ENCODE results near the gene SYNC. TPM values are rescaled to one million over a fixed set of nuclear protein-coding genes. Genes with fewer than 3 reads are reported as not detected.
"Not testable (repeated sequence)": the region's sequence is repeated elsewhere in the genome, so short reads cannot be mapped to it uniquely, and the experiment has no call there.

Gene SYNC
- total and polyA plus RNA-seq, 2 donors, result 0.66 to 2.5 TPM

GRCh38 chr1:32716312-32717148, 14.0 kb upstream of the SYNC start:
- 30% methylated on average over 9 of the region's 9 CpGs for WGBS

GRCh38 chr1:32715901-32716311, 13.3 kb upstream of the SYNC start:
- Histone ChIP-seq H3K36me3 (ENCODE audit: control insufficient read depth in 2 of 2, insufficient read depth in 2 of 2, low read length in 1 of 2) (no peaks in the 10 kb centered on the region), H3K9me3 (ENCODE audit: control insufficient read depth in 2 of 2, insufficient read depth in 1 of 2, low read length in 1 of 2) (no peaks in the 10 kb centered on the region), H3K27me3 (ENCODE audit: control insufficient read depth in 2 of 2, insufficient read depth in 1 of 2, low read length in 1 of 2) (no peaks in the 10 kb centered on the region), H3K27ac (ENCODE audit: low read depth in 1 of 2, low read length in 1 of 2) (no peak overlapping the region), H3K4me3 (ENCODE audit: low read length in 2 of 2) (no peak overlapping the region), H3K4me1 (ENCODE audit: control insufficient read depth in 2 of 2, insufficient read depth in 2 of 2, low read length in 2 of 2) (peaks cover 4 to 16% of the 10 kb centered on the region in 2 donors)
- 97% methylated on average over 4 of the region's 4 CpGs for WGBS
- no peak for DNase-seq (ENCODE audit: low read depth in 6 of 9, low spot score in 9 of 9)

More at GRCh38 chr1:32716312-32717148, 14.0 kb upstream of the SYNC start:
- Histone ChIP-seq H3K36me3 (ENCODE audit: control insufficient read depth in 2 of 2, insufficient read depth in 2 of 2, low read length in 1 of 2) (no peaks in the 10 kb centered on the region), H3K4me1 (ENCODE audit: control insufficient read depth in 2 of 2, insufficient read depth in 2 of 2, low read length in 2 of 2) (peaks cover 4 to 16% of the 10 kb centered on the region in 2 donors), H3K9me3 (ENCODE audit: control insufficient read depth in 2 of 2, insufficient read depth in 1 of 2, low read length in 1 of 2) (no peaks in the 10 kb centered on the region), H3K27me3 (ENCODE audit: control insufficient read depth in 2 of 2, insufficient read depth in 1 of 2, low read length in 1 of 2) (no peaks in the 10 kb centered on the region), H3K4me3 (ENCODE audit: low read length in 2 of 2) (no peak overlapping the region), H3K27ac (ENCODE audit: low read depth in 1 of 2, low read length in 1 of 2) (peak overlapping the region in 1 of 2 donors; percentile 17)
- peak; percentile 41 to 90 (median 74) for DNase-seq (ENCODE audit: low read depth in 6 of 9, low spot score in 9 of 9)

DNA sequence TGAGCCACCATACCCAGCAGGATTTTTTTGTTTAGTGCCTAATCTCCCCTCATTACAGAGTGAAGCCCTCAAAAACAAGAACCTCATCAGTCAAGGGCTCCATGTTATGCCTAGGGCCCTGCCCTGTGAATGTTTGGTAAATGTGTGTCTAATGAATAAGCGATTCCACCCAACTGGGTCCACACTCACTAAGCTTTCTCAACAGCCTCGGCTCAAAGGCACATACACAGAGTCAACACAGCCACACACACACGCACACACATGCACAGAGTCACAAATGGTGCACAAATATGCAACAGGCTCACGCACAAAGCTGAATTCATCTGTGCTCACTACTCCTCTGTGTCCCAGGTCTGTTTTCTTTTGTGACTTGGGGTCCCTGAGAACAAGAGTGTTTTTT, 11.7 kb upstream of the SYNC start:
- Histone ChIP-seq H3K4me3 (ENCODE audit: low read length in 2 of 2) (no peak overlapping the region), H3K9me3 (ENCODE audit: control insufficient read depth in 2 of 2, insufficient read depth in 1 of 2, low read length in 1 of 2) (no peaks in the 10 kb centered on the region), H3K27me3 (ENCODE audit: control insufficient read depth in 2 of 2, insufficient read depth in 1 of 2, low read length in 1 of 2) (no peaks in the 10 kb centered on the region), H3K27ac (ENCODE audit: low read depth in 1 of 2, low read length in 1 of 2) (no peak overlapping the region), H3K36me3 (ENCODE audit: control insufficient read depth in 2 of 2, insufficient read depth in 2 of 2, low read length in 1 of 2) (no peaks in the 10 kb centered on the region), H3K4me1 (ENCODE audit: control insufficient read depth in 2 of 2, insufficient read depth in 2 of 2, low read length in 2 of 2) (peaks cover 4 to 16% of the 10 kb centered on the region in 2 donors)
- DNase-seq (ENCODE audit: low read depth in 6 of 9, low spot score in 9 of 9), result no peak
- WGBS, result 94% methylated on average over 4 of the region's 4 CpGs

DNA sequence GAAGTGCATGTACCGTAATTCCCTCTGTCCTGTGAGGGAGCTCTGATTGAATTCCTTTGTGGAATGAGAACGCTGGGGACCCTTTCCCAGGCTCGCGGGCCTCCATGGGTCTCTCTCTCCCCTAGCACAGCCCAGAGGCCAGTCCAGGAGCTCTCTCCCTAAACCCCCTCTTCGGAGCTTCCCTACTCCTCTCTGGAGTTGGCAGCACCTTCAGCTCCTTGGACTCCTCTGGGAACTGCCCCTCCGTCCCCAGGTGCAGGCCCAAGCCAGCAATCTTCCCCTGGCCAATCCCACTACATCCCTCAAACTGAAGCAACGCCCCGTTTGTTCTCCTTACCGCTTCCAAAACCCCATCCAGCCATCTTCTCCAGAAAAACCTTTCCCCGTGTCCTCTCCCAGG, 10.5 kb upstream of the SYNC start:
- Histone ChIP-seq H3K27me3 (ENCODE audit: control insufficient read depth in 2 of 2, insufficient read depth in 1 of 2, low read length in 1 of 2) (no peaks in the 10 kb centered on the region), H3K36me3 (ENCODE audit: control insufficient read depth in 2 of 2, insufficient read depth in 2 of 2, low read length in 1 of 2) (no peaks in the 10 kb centered on the region), H3K4me3 (ENCODE audit: low read length in 2 of 2) (no peak overlapping the region), H3K9me3 (ENCODE audit: control insufficient read depth in 2 of 2, insufficient read depth in 1 of 2, low read length in 1 of 2) (no peaks in the 10 kb centered on the region), H3K4me1 (ENCODE audit: control insufficient read depth in 2 of 2, insufficient read depth in 2 of 2, low read length in 2 of 2) (peaks cover 4 to 16% of the 10 kb centered on the region in 2 donors), H3K27ac (ENCODE audit: low read depth in 1 of 2, low read length in 1 of 2) (no peak overlapping the region)
- WGBS, result 95% methylated on average over 10 of the region's 10 CpGs
- DNase-seq (ENCODE audit: low read depth in 6 of 9, low spot score in 9 of 9), result no peak

- not testable (repeated sequence) for H3K36me3 ChIP-seq (ENCODE audit: control insufficient read depth in 2 of 2, insufficient read depth in 2 of 2, low read length in 1 of 2); H3K4me3 ChIP-seq (ENCODE audit: low read length in 2 of 2); DNase-seq (ENCODE audit: low read depth in 6 of 9, low spot score in 9 of 9); H3K4me1 ChIP-seq (ENCODE audit: control insufficient read depth in 2 of 2, insufficient read depth in 2 of 2, low read length in 2 of 2); H3K27me3 ChIP-seq (ENCODE audit: control insufficient read depth in 2 of 2, insufficient read depth in 1 of 2, low read length in 1 of 2); H3K27ac ChIP-seq (ENCODE audit: low read depth in 1 of 2, low read length in 1 of 2); H3K9me3 ChIP-seq (ENCODE audit: control insufficient read depth in 2 of 2, insufficient read depth in 1 of 2, low read length in 1 of 2)
- 92% methylated on average over 4 of the region's 4 CpGs for WGBS
Measured at GRCh38 chr1:32711221-32711620, 8.7 kb upstream of the SYNC start.

DNA sequence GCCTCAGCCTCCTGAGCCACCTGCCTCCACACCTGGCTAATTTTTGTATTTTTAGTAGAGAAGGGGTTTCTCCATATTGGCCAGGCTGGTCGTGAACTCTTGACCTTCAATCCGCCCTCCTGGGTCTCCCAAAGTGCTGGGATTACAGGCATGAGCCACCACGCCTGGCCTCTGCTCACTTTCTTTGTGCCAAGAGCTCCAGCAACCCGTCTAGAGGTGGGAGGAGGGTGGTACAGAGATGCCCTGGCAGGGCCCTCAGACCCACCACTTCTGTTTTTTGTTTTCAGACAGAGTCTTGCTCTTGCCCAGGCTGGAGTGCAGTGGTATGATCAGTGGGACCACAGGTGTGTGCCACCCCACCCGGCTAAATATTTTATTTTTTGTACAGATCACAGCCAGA, 6.9 kb upstream of the SYNC start:
- H3K4me1 ChIP-seq (ENCODE audit: control insufficient read depth in 2 of 2, insufficient read depth in 2 of 2, low read length in 2 of 2), result peaks cover 3 to 4% of the 10 kb centered on the region in 2 donors
- no peak overlapping the region for H3K4me3 ChIP-seq (ENCODE audit: low read length in 2 of 2)
- no peak for DNase-seq (ENCODE audit: low read depth in 6 of 9, low spot score in 9 of 9)
- no peaks in the 10 kb centered on the region for H3K36me3 ChIP-seq (ENCODE audit: control insufficient read depth in 2 of 2, insufficient read depth in 2 of 2, low read length in 1 of 2)
- H3K9me3 ChIP-seq (ENCODE audit: control insufficient read depth in 2 of 2, insufficient read depth in 1 of 2, low read length in 1 of 2), result no peaks in the 10 kb centered on the region
- no peak overlapping the region for H3K27ac ChIP-seq (ENCODE audit: low read depth in 1 of 2, low read length in 1 of 2)
- 89% methylated on average over 5 of the region's 5 CpGs for WGBS
- peaks cover 0 to 9% of the 10 kb centered on the region in 2 donors for H3K27me3 ChIP-seq (ENCODE audit: control insufficient read depth in 2 of 2, insufficient read depth in 1 of 2, low read length in 1 of 2)

- DNase-seq (ENCODE audit: low read depth in 6 of 9, low spot score in 9 of 9), result no peak
- Histone ChIP-seq H3K4me3 (ENCODE audit: low read length in 2 of 2) (no peak overlapping the region), H3K27ac (ENCODE audit: low read depth in 1 of 2, low read length in 1 of 2) (no peak overlapping the region), H3K9me3 (ENCODE audit: control insufficient read depth in 2 of 2, insufficient read depth in 1 of 2, low read length in 1 of 2) (no peaks in the 10 kb centered on the region), H3K36me3 (ENCODE audit: control insufficient read depth in 2 of 2, insufficient read depth in 2 of 2, low read length in 1 of 2) (no peaks in the 10 kb centered on the region), H3K27me3 (ENCODE audit: control insufficient read depth in 2 of 2, insufficient read depth in 1 of 2, low read length in 1 of 2) (peaks cover 2 to 13% of the 10 kb centered on the region in 2 donors), H3K4me1 (ENCODE audit: control insufficient read depth in 2 of 2, insufficient read depth in 2 of 2, low read length in 2 of 2) (peaks cover 3 to 4% of the 10 kb centered on the region in 2 donors)
- WGBS, result 84% methylated on average over 2 of the region's 2 CpGs
Measured at GRCh38 chr1:32709075-32709474, 6.5 kb upstream of the SYNC start.

DNA sequence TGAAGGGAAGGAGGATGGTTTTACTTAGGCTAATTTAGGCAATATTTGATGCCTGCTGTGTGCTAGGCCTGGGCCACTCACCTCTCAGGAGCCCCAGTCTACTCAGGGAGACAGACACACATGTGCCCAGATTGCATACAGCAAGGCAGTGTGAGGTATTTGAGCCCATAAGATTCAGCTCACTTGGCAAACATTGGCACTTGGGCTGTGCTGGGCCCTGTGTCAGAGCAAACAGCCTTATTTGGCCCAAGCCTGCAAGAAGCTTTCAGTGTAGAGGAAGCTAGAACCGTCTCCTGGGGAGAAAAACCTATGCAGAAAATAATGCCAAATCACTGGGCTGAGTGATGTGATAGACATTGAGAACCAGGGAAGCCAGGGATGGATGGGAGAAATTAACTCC, 3.9 kb upstream of the SYNC start:
- WGBS, result 85% methylated on average over 1 of the region's 1 CpG

GRCh38 chr1:32705516-32705915, 2.9 kb upstream of the SYNC start:
- Histone ChIP-seq H3K27ac (ENCODE audit: low read depth in 1 of 2, low read length in 1 of 2) (no peak overlapping the region), H3K27me3 (ENCODE audit: control insufficient read depth in 2 of 2, insufficient read depth in 1 of 2, low read length in 1 of 2) (peaks cover 21 to 43% of the 10 kb centered on the region in 2 donors), H3K9me3 (ENCODE audit: control insufficient read depth in 2 of 2, insufficient read depth in 1 of 2, low read length in 1 of 2) (peaks cover 0 to 3% of the 10 kb centered on the region in 2 donors), H3K4me3 (ENCODE audit: low read length in 2 of 2) (no peak overlapping the region), H3K36me3 (ENCODE audit: control insufficient read depth in 2 of 2, insufficient read depth in 2 of 2, low read length in 1 of 2) (no peaks in the 10 kb centered on the region), H3K4me1 (ENCODE audit: control insufficient read depth in 2 of 2, insufficient read depth in 2 of 2, low read length in 2 of 2) (peaks cover 0 to 16% of the 10 kb centered on the region in 2 donors)
- no peak for DNase-seq (ENCODE audit: low read depth in 6 of 9, low spot score in 9 of 9)
- WGBS, result 94% methylated on average over 7 of the region's 7 CpGs

More for the DNA sequence above, 3.9 kb upstream of the SYNC start:
- H3K4me1 ChIP-seq (ENCODE audit: control insufficient read depth in 2 of 2, insufficient read depth in 2 of 2, low read length in 2 of 2), result peaks cover 0 to 16% of the 10 kb centered on the region in 2 donors
- DNase-seq (ENCODE audit: low read depth in 6 of 9, low spot score in 9 of 9), result no peak
- no peak overlapping the region for H3K4me3 ChIP-seq (ENCODE audit: low read length in 2 of 2)
- H3K9me3 ChIP-seq (ENCODE audit: control insufficient read depth in 2 of 2, insufficient read depth in 1 of 2, low read length in 1 of 2), result peaks cover 0 to 2% of the 10 kb centered on the region in 2 donors
- no peaks in the 10 kb centered on the region for H3K36me3 ChIP-seq (ENCODE audit: control insufficient read depth in 2 of 2, insufficient read depth in 2 of 2, low read length in 1 of 2)
- peaks cover 17 to 37% of the 10 kb centered on the region in 2 donors for H3K27me3 ChIP-seq (ENCODE audit: control insufficient read depth in 2 of 2, insufficient read depth in 1 of 2, low read length in 1 of 2)
- H3K27ac ChIP-seq (ENCODE audit: low read depth in 1 of 2, low read length in 1 of 2), result no peak overlapping the region
